HS-27A (cell line): ENCODE data around the gene PTPN4.
"Not testable (repeated sequence)": the region's sequence is repeated elsewhere in the genome, so short reads cannot be mapped to it uniquely, and the experiment has no call there.

Experiments used
- DNase-seq: peaks from one replicate; pipeline ENCODE4 v3.0.0-alpha.2; 2012; ENCODE audit warnings: low read depth, missing footprints

The PTPN4 gene

DNA sequence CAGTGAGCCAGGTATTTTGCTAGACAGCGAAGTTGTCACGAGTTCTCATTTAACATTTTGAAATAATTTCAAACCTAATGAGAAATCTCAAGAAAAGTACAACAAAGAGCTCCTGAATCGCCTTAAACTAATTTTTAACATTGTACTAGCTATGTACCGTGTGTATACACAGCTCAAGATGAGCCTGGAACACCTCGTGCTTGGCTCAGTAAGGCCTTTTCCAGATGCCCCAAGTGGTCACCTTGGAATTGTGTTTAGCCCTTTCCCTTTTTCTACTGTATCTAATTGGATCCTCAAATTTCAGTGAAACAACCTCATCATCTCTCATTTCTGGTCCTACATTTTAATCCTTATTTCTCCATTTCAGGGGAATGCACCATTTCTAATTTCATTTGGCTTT, 7.2 kb downstream of the PTPN4 start:
- DNase-seq: no peak

GRCh38 chr2:119768742-119769141, 9.0 kb downstream of the PTPN4 start:
- no peak for DNase-seq

DNA sequence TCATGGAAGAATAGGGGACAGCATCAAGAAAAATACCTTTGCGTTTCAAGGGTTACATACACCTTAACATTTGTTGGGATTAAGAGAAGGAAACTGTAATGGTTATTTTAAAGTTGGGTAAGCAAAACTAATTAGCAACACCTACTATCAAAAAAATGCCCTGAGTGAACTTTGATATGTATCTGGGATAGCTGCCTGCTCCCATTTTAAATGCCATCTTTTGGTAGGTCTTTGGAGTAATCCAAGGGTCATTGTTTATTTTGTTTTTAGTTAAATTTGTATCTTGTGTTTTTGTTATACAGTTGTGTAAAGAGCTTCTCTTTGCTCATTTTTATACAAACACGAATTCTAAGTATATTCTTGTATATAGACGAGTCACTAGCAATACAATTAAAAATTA, 9.9 kb downstream of the PTPN4 start:
- DNase-seq: no peak

GRCh38 chr2:119771331-119771730, 11.6 kb downstream of the PTPN4 start:
- no peak for DNase-seq

GRCh38 chr2:119772128-119772527, 12.4 kb downstream of the PTPN4 start:
- DNase-seq: no peak

DNA sequence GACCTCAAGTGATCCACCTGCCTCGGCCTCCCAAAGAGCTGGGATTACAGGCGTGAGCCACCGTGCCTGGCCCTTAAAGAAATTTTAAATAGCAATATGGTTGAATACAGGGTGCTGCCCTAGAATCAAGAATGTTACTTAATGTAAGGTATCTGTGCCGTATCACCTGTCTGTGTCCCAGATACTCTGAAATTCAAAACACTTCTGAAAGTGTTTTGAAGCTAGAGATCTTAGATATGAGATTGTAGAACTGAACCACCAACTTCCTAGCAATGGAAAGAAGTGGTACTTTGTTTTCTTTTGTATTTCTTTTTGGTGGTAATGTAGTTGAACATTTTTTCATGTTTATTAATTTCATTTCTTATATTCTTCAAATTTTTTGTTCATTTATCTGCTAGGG, 13.0 kb downstream of the PTPN4 start:
- no peak for DNase-seq

DNA sequence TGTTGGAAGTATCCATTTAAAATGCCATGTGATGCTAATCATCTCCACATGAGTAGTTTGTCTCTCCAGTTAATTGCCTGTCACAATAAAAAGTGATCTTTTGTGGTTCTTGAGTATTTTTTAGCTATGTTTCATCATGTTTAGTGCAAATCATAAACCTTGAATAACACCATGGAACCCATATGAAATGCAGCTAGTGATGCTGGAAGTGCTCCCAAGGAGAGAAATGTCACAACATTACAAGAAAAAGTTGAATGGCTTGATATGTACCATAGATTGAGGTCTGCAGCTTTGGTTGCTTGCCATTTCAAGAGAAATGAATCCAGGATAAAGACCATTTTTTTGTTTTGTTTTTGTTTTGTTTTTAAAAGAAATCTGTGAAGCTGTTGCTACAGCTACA, 14.3 kb downstream of the PTPN4 start:
- DNase-seq: no peak

- no peak for DNase-seq
Observed at GRCh38 chr2:119775102-119775501, 15.4 kb downstream of the PTPN4 start.

DNA sequence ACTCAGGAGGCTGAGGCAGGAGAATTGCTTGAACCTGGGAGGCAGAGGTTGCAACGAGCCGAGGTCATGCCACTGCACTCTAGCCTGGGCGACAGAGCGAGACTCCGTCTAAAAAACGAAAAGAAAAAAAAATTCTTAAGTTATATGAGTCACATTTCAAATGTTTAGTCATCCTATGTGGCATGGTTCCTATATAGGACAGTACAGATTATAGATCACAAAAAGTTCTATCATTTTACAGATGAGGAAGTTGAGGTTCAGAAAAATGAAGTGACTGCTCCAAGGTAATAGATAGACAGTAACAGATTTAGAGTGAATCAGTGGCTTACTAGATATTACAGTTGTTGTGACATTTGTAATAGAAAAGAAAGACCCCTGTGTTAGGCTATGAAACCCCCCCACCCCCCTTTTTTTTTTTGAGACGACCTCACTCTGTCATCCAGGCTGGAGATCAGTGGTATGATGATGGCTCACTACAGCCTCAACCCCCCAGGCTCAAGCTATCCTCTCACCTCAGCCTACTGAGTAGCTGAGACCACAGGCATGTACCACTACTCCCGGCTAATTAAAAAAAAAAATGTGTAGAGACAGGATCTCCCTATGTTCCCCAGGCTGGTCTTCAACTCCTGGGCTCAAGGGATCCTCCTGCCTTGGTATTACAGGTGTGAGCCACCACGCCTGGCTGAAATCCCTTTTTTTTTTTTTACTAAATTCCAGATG, 22.7 kb downstream of the PTPN4 start:
- DNase-seq: no peak

DNA sequence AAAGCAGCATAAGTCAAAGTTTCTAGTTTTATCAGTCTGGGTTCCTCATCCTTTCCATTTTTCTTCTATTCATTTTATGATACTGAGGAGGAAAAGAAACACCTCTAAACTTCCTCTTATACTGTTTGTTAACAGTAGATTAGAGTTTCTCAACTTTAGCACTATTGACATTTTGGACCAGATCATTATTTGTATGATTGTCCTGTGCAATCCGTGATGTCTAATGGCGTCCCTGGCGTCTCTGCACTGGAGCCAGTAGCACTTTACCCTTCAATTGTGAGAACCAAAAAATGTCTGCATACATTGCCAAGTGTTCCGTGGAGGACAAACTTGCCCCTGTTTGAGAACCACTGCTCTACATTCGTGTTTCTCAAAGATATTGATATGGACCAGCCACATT, 25.2 kb downstream of the PTPN4 start:
- no peak for DNase-seq

DNA sequence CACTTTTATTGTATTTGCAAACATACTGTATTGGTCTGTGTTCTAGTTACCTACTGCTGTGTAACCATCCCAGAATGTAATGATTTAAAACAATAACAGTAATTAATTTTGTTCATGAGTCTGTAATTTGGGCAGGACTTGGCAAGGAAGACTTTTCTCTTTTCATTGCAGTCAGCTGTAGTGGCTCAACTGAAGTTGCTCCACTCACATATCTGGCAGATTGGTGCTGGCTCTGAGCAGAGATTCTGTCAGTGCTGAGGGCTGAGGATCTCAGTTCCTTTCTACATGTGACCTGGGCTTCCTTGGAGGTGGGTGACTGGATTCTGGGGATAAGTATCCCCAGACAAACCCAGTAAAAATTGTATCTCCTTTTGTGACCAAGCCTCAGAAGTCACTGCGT, 26.6 kb downstream of the PTPN4 start:
- no peak for DNase-seq

GRCh38 chr2:119788752-119789151, 29.0 kb downstream of the PTPN4 start:
- DNase-seq: no peak

DNA sequence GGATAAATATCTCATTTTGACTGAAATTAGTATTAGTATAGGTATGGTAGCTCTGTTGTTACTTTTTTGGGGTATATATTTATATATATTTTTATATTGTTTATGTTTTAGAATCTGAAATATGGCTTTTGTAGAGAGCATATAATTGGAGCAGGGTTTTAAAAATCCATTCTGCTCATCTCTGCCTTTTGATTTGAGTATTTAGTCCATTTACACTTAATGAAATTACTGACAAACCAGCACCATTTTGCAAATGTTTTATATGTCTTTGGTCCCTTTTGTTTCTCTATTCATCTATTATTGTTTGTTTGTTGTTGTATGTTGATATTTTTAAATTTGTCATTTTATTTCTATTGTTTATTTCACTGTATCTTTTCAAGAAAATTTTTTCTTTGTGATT, 30.7 kb downstream of the PTPN4 start:
- DNase-seq: no peak

DNA sequence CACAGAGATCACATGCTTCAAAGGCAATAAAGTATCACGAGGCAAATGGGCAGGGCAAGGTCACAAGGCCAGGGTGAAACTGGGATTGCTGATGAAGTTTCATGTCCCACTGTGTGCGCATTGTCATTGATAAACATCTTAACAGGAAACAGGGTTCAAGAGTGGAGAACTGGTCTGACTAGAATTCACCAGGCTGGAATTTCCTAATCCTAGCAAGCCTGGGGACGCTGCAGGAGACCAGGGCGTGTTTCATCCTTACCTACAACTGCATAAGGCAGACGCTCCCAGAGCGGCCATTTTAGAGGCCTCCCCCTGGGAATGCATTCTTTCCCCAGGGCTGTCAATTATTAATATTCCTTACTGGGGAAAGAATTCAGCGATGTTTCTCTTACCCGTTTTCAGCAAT, 33.2 kb downstream of the PTPN4 start:
- DNase-seq: no peak

GRCh38 chr2:119794237-119794636, 34.5 kb downstream of the PTPN4 start:
- DNase-seq: no peak

DNA sequence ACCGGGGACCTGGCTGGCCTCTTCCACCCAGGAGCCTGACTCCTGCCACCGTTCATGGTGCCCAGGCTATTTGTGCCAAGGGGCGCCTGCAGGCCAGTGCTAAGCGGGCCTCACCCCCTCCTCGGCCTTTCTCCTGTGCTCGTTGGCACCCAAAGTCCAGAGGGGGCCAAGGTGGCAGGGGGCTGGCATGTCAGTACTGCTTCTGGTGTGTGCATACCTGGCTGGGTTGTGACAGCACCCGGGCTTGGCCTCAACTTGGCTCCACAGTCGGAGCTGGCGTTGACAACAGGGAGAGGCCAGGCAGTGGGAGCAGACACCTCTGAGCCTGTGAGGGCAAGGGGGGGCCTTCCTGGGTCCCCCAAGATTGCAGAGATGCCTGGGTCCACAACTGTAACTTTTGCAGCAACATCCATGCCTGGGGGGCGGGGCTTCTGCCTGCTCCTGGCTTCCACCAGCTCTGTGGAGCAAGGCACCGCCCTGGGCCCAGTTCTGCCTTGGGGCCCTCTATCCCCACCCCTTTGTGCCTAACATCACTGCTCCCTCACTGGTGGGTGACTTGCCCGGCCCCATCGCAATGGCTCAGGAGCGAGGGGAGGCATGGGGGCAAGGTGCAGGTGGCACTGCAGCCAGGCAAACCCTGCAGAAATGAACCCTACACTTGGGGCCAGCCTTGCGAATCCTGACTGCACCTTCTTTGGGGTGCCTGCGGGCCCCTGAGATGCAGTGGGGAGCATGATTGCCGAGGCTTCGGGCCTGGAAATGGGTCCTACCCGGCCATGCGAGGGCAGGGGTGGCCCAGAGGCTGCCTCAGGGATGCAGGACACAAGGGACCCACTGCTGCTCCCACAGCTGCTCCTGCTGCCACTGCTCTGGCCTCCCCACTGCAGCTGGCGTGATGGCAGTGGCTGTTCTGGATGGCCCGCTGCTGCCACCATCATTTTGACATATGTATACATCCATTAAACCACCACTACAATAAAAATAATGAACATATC, 35.9 kb downstream of the PTPN4 start:
- no peak for DNase-seq

- DNase-seq: no peak
Observed at GRCh38 chr2:119800376-119800902, 40.7 kb downstream of the PTPN4 start.

DNA sequence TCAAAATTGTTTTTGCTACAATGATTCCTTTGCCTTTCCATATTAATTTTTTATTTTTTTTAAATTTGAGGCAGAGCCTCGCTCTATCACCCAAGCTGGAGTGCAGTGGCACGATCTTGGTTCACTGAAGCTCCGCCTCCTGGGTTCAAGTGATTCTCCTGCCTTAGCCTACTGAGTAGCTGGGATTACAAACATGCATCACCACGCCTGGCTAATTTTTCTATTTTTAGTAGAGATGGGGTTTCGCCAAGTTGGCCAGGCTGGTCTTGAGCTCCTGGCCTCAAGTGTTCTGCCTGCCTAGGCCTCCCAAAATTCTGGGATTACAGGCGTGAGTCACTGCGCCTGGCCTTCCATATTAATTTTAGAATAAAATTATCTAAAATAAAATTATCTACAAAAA, 41.3 kb downstream of the PTPN4 start:
- DNase-seq: no peak

GRCh38 chr2:119801989-119802388, 42.3 kb downstream of the PTPN4 start:
- not testable (repeated sequence) for DNase-seq

DNA sequence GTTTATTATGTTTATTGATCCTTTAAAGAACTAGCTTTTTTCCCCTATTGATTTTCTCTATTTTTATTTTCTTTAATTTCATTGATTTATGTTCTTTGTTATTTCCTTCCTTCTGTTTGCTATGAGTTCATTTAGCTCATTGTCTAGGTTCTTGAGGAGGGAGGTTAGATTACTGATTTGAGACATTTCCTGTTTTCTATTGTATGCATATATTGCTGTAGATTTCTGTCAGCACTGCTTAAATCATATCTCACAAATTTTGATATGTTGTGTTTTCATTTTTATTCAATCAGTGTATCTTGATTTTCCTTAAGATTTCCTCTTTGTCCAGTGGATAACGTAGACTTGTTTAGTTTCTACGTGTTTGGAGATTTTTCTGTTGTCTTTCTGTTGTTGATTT, 43.4 kb downstream of the PTPN4 start:
- DNase-seq: no peak

DNA sequence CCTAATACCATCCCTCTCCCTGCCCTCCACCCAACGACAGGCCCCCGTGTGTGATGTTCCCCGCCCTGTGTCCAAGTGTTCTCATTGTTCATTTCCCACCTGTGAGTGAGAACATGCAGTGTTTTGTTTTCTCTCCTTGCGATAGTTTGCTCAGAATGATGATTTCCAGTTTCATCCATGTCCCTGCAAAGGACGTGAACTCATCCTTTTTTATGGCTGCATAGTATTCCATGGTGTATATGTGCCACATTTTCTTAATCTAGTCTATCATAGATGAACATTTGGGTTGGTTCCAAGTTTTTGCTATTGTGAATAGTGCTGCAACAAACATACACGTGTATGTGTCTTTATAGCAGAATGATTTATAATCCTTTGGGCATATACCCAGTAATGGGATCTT, 44.7 kb downstream of the PTPN4 start:
- DNase-seq: not testable (repeated sequence)

DNA sequence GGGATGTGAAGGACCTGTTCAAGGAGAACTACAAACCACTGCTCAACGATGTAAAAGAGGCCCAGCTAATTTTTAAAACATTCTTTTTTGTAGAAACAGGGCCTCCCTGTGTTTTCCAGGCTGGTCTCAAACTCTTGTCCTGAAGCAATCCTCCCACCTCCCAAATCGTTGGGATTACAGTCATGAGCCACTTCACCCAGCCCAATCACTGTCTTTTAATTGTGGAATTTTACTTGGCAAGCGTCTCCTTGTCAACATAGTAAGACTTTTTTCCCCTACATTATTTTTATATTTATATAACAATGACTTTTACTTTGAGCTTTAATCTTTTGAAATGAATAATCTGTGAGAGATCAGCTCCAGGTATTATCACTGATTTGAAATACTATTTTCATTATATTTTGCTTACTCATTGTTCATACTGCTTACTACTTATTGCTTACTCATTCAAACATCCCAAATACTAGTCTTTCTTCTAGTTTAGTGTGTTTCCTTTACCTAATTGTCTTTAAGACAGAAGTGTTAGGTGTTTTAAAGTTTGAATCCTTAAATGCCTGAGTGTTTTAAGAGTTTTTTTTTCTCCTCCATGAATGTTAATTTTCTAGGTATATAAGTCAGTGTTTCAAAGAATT, 48.9 kb downstream of the PTPN4 start:
- no peak for DNase-seq
